GM19468 (cell line): Measurements from ENCODE around the gene ZNF337.
"Not testable (repeated sequence)": the region's sequence is repeated elsewhere in the genome, so short reads cannot be mapped to it uniquely, and the experiment has no call there.

Source experiments
- ATAC-seq: cut with Tn5 transposase; IDR thresholded peaks from one replicate; pipeline ENCODE4 v1.9.1; 2021; ENCODE audit warnings: mild to moderate bottlenecking, moderate library complexity, moderate number of reproducible peaks; ENCODE audit not compliant: unreplicated experiment; ENCODE audit errors: extremely low read depth

Gene ZNF337

GRCh38 chr20:25695532-25696370 lies 902 bp downstream of the ZNF337 start:
- ATAC-seq = no peak

DNA sequence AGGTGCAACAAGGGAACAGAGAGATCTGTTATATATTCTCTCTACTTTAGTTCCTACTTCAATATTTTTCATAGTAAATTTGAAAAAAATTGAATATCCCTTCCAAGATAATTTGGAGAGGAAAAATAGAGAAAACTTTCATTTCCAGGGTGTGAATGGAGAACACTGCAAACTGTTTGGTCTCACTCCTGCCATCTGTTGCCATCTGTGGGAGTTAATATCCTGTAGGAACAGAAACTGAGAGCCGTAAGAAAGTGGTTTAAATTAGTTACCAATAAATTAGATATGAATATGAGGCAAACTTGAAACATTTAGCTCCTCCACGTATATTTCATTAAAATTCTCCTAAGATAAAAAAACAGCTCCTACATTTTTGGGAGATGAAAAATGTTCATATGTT lies 4.2 kb downstream of the ZNF337 start:
- no peak for ATAC-seq

GRCh38 chr20:25690427-25690826 lies 6.2 kb downstream of the ZNF337 start:
- ATAC-seq = no peak

GRCh38 chr20:25686081-25687067 lies 10.3 kb downstream of the ZNF337 start:
- peak; percentile 5 for ATAC-seq

DNA sequence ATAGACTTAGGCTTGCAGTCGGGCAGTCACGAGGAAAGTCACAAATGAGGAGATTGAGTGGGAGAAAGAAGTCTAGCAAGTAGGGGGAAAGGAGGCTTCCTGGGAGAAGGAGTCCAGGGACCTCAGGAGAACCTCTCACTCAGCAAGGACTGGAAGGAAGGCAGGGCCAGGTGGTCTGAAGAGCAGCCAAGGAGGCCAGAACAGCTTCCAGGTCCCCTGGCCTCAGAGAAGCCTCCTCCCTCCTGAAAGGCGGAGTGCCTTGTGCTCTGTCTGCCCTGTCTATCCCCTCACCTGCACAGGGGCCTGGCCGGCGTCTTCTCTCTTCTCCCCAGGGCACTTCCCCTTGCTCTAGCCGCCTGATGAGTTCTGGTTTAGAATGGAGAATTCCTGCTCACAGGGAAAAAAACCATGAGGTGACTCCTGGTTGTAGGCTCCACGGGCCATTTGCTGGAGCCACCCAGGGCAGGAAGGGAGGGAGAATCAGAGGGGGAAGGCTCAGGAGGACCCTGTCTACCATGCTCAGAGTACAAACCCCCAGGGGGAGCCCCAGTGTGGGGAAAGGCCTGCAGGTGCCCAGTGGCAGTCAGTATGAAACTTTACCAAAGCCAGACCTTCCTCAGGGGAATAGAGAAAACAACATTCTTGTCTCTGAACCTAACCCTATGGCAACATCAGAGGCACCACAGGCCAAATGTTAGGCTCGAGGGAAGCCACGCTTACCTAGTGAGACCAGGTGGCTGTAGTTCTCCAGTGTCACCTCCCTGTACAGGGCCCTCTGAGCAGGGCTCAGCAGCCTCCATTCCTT lies 11.2 kb downstream of the ZNF337 start:
- peak; percentile 70 for ATAC-seq

DNA sequence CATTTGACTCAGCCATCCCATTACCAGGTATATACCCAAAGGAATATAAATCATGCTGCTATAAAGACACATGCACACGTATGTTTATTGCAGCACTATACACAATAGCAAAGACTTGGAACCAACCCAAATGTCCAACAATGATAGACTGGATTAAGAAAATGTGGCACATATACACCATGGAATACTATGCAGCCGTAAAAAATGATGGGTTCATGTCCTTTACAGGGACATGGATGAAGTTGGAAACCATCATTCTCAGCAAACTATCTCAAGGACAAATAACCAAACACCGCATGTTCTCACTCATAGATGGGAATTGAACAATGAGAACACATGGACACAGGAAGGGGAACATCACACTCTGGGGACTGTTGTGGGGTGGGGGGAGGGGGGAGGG lies 12.8 kb downstream of the ZNF337 start:
- ATAC-seq = not testable (repeated sequence)

GRCh38 chr20:25683050-25683449 lies 13.6 kb downstream of the ZNF337 start:
- no peak for ATAC-seq

GRCh38 chr20:25676164-25676809 lies 20.4 kb downstream of the ZNF337 start:
- no peak for ATAC-seq

- ATAC-seq = no peak
Measured at GRCh38 chr20:25675161-25675560, 21.5 kb downstream of the ZNF337 start.

DNA sequence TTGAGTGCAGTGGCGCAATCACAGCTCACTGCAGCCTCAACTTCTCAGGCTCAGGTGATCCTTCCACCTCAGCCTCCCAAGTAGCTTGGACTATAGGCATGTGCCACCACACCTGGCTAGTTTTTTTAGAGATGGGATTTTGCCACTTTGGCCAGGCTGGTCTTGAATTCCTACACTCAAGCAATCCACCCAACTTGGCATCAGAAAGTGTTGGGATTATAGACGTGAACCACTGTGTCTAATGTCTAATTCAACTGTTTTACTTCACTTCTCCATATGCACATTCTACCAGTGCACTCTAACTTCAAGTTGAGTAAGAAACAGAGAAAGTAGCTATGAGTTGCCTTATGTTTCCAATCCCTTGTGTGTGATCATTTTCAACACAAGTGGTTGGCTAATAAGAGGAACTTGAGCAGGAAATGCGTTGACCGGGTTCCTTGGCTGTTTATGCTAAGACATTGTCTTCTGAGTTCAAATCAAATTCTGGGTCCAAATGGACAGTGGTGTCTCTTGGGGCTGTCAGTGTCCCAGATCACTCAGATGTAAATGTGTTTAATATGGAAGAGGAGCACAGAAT lies 23.9 kb downstream of the ZNF337 start:
- no peak for ATAC-seq

GRCh38 chr20:25669826-25670422 lies 26.7 kb downstream of the ZNF337 start:
- ATAC-seq = no peak

- ATAC-seq = no peak
Measured at GRCh38 chr20:25668446-25668845, 28.2 kb downstream of the ZNF337 start.

GRCh38 chr20:25659999-25660398 lies 36.7 kb downstream of the ZNF337 start:
- no peak for ATAC-seq

DNA sequence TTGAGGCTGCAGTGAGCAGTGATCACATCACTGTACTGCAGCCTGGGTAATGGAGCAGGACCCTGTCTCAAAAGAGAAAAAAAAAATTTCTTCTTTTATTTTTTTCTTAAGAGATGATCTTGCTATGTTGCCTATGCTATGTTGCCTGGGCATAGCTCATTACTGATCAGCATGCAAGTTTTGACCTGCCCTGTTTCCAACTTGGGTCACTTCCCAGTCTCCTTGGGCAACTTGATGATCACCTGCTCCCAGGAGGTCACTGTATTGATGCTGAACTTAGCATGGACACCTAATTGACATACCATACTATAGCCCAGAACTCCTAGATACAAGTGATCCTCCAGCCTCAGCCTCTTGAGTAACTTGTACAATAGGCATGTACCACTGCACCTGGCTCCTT lies 42.2 kb downstream of the ZNF337 start:
- no peak for ATAC-seq

- ATAC-seq = not testable (repeated sequence)
Measured at GRCh38 chr20:25652866-25653265, 43.8 kb downstream of the ZNF337 start.

GRCh38 chr20:25644814-25645213 lies 51.8 kb downstream of the ZNF337 start:
- no peak for ATAC-seq

GRCh38 chr20:25643716-25644115 lies 52.9 kb downstream of the ZNF337 start:
- no peak for ATAC-seq

DNA sequence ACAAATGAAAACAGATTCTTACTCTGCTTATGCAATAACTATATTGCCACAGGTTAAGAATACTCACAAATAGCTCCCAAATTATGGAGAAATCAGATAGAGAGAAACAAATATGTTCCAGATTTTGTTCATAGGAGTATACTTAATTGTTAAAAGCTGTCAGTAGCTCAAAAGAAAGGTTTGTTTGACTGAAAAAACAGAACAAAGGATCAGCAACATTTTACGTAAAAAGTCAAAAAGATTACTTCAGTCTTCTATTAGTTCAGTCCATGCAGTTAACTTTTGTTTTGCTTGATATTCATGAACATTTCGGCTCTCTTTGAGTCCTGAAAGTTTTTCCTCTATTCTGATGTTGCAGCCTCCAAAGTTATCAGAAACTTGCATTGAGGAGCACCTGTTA lies 59.4 kb downstream of the ZNF337 start:
- no peak for ATAC-seq
